Inflammatory macrophage treated with lipopolysaccharide for 1 hour (primary cell): ENCODE results near the gene SUGP2.

Experiments used
- DNase-seq, 2 donors: peaks; one replicate each; pipeline ENCODE4 v3.0.0-alpha.2; 2020 to 2022

SUGP2 gene

GRCh38 chr19:19033426-19034203 lies at the start of gene SUGP2, which contains the start of gene ARMC6:
Gene SUGP2, minus strand, starts transcription at chr19:19033517. Its CDS starts 2,446 bp downstream, at chr19:19031071.
Gene ARMC6, plus strand, starts transcription at chr19:19033603. Its CDS starts 607 bp downstream, at chr19:19034210.
- DNase-seq, result peak; percentile 81 to 86

DNA sequence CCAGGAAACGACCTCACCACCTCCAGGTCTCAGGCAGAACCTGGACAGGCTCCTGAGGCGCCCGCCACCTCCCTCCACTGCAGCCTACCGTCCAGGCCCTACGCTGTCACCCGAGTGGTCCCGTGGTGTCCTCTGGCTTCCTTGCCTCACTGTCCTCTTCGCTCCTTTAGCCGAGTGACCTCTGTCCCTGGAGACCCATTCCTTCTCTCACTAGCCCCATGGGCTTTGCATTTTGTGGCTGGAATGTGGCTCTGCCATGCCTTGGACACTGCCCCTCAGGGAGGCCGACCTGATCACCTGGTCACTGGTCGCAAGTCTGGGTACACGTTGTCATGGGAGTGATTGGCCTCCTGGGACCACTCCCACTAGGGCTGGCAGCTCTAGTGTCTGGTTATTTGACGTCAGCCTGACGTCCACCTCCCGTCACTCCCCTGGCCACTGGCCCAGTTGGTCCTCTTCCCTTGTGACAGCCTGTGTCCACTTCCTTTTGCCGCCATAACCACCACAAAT lies 48.4 kb upstream of the SUGP2 start:
- DNase-seq, result no peak

GRCh38 chr19:19079571-19079970 lies 46.3 kb upstream of the SUGP2 start:
- DNase-seq, result no peak

GRCh38 chr19:19078801-19079200 lies 45.5 kb upstream of the SUGP2 start:
- no peak for DNase-seq

- DNase-seq, result peak; percentile 17 to 19
Observed at GRCh38 chr19:19077103-19077502, 43.8 kb upstream of the SUGP2 start.

- no peak for DNase-seq
Observed at GRCh38 chr19:19076476-19076875, 43.2 kb upstream of the SUGP2 start.

DNA sequence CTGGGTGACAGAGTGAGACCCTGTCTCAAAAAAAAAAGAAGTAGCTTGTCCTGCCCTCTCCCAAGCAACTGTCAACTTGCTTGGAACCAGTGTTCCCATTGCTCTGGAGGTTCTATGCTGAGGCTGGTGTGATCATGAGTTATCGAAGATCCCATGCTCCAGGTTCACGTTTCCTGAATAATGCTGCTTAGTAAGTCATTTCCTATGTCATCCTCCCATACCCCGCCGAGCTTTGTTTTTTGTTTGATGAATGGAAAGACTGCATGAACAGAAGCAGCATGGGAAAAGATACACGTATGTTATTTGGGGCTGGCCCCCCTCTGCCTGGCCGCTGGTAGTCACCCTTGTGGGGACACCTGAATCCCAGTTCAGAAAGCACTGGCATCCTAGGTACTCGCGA lies 41.8 kb upstream of the SUGP2 start:
- no peak for DNase-seq

GRCh38 chr19:19074196-19074882 lies 41.0 kb upstream of the SUGP2 start:
- DNase-seq, result no peak

DNA sequence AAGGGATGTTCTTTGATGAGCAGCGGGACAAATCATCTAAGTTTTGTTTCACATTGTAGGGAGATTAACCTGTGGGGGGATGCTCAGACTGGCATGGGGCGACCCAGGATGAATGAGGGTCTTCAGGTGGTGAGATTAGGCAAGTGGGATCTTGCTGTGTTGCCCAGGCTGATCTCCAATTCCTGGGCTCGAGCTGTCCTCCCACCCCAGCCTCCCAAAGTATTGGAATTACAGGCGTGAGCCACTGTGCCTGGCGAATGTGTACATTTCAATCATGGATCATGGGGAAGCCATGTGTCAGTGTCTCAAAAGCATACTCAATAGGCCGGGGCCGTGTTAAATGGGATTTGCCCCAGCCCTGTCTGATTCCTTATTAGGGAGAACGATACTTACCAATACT lies 38.6 kb upstream of the SUGP2 start:
- no peak for DNase-seq

- no peak for DNase-seq
Observed at GRCh38 chr19:19068659-19069654, 35.6 kb upstream of the SUGP2 start.

DNA sequence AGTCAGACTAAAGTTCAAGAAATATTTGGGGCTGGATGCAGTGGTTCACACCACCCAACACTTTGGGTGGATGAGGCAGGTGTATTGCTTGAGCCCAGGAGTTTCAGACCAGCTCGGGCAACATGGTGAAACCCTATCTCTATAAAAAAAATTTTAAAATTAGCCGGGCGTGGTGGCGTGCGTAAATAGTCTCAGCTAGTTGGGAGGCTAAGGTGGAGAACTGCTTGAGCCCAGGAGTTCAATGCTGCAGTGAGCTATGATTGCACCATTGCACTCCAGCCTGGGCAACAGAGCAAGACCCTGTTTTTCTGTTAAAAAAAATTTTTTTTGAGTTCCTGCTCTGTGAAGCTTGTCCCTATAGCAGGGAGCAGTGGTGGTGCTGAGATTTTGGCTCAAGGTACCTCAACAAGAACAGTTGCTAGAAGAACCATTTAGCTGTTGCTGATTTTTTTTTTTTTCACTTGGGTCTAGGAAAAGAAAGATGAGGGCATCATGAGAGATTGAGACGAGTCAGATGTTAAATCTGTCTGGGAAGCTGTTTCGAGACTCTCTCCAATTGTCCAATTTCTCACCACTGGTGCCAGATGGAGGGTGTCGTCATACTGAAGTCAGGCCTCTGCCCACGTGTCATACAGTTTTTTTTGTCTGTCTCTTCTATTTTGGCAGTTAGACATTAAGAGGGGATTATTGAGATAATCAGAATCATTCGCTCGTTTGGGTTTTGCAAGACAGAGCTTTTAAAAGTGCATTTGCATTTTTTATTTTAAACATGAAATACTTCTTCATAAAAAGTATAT lies 34.2 kb upstream of the SUGP2 start:
- peak in 1 of 2 donors; percentile 25 for DNase-seq

GRCh38 chr19:19064811-19065745 lies 31.8 kb upstream of the SUGP2 start:
- peak in 1 of 2 donors; percentile 1 for DNase-seq

- DNase-seq, result peak in 1 of 2 donors; percentile 2
Observed at GRCh38 chr19:19064098-19064722, 30.9 kb upstream of the SUGP2 start.

DNA sequence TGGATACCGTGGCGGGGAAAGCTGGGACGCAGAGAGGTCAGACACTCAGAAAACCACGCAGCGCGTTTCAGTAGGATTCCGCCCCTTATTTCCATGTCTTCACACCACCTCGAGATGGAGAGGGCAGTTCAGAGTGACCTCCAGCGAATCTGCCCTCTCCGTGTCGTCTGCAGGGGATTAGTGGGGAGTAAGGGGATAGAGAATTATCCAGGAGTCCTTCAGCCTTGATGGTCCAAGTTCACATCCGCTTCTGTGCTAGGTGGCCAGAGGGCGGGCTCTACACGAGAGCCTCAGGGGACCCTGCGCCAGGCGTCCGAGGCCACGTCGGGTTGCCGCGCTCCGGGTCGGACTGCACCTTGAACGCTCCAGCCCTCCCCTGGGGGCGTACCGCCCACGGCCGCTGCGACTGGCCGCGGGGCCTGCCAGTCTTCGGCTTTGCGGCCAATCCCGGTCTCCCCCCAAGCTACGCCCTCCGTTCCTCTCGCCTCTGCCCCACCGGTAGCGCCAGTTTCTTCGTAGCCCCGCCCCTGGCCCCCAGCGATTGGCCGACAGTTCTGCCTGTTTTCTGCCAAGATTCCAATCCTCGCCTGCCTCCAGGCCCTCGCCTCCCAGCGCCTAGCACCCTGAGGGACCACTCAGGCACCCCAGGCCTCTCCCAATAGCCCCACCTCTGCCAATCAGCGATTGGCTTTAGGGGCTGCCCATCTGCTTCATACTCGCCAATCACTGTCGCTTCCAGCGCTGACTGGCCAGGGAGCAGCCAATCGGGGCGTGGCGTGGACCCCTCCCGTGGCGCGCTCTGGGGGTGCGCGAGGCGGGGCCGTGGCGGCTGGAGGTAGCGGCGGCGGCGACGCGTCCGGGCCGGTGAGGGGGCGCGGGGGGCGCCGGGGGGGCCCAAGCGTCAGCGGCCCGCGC lies 30.1 kb upstream of the SUGP2 start, which contains the start of gene SLC25A42:
Gene SLC25A42 (plus strand): TSS at position 812 of the 915 bp plus-strand sequence. CDS start 32,131 bp downstream, outside the sequence.
- DNase-seq, result peak; percentile 99

DNA sequence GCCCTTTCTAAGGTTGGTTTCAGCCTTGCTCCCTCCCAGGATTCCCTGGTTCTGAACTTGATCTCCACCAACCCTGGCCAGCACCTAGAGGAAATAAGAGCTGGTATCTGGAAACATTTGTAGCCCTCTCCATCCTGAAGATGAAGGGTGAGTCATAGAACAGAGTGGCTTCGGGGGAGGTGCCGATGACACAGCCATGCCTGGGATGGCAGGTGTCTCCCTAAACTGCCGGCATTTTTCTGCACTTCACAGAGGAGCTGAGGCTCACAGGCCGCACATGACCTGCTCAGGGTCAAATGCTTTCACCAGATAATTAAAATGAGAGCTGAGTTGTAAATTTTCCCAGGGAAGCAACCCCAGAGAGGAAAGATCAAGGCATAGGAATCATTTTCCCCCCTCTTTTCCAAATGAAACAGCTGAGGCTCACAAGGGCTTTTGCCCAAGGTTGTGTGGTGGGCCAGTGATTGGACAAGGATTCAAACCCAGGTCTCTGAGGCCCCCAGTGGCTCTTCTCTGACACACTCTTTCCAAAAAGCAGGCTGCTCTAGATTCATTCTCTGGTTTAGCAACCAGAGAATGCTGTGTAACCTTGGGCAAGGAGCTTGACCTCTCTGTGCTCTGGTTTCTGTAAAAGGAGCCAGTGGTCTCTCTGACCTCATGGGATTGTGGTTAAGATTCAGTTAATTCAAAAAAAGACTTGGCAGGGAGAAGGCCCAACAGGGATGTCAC lies 29.3 kb upstream of the SUGP2 start:
- DNase-seq, result no peak

DNA sequence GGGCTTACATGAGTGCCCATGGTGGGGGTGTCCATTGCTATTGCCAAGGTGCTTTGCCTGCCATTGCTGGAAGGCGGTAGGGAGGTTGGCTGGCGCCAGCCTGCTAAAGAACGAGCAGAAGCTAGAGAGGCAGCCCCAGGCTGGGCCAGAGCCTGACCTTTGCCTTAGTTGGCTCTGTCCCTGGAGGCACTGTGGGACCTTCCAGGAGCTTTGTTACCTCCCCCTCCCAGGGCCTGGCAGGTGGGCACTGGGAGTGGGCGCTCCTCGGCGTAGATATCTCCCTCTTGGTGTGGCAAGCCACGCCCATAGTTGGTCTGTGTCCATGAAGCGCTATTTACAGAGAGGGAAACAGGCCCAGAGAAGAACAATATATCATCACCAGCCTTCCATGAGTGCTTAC lies 28.2 kb upstream of the SUGP2 start:
- no peak for DNase-seq

DNA sequence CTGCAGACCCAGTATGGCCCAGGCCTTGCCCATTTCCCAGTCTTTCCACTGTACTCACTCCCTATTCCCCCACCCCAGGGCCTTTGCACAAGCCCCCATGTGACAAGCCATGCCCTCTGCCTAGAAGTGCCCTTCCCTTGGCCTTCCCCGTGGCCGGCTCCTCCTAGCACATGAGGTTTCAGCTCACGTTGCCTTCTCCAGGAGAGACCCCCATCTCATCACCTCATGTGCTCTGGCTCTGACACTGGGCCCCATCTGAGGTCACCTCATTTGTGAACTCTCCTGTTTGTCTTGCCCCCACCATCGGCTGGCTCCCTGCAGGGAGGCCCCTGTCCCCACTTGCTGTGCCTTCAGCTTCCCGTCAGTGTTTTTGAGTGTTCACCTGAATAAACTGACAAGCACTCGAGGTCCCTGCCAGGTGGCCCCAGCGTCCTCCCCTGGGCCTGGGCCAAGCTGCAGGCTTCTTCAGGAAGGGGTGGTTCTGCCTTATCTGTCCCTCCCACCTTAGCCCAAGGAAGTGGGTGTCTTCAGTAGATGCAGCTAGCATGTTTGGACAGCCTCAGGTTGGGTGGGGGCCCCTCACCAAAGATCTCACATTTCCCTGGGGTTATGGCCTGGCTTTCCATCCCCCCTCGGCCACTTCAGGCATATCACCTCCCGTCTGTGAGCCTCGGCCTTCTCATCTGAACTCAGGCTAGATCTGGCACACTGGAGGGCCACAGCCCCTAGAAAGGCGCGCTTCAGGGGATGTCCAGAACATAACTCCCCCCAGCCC lies 26.7 kb upstream of the SUGP2 start:
- DNase-seq, result no peak
